Fibroblast of lung (primary cell): ENCODE data around the gene HLA-DQA2. TPM values are rescaled to one million over a fixed set of nuclear protein-coding genes. Genes with fewer than 3 reads are reported as not detected.
"Not testable (repeated sequence)": the region's sequence is repeated elsewhere in the genome, so short reads cannot be mapped to it uniquely, and the experiment has no call there.

ENCODE experiments used
- DNase-seq, 2 donors: peaks; one replicate each; pipeline versions ENCODE4 v3.0.0 to v3.0.0-alpha.2; 2010; ENCODE audit warnings: low read depth in 2 of 2
- H2AFZ ChIP-seq: 2 replicates; pipeline ENCODE4 v1.5.1; 2012; ENCODE audit warnings: low read length, control low read depth, inconsistent platforms
- H3K27ac ChIP-seq: 2 replicates; pipeline ENCODE4 v1.5.1; 2011; ENCODE audit warnings: low read length, control low read depth; ENCODE audit not compliant: insufficient read depth
- H3K27me3 ChIP-seq: 2 replicates; pipeline ENCODE4 v1.5.1; 2011; ENCODE audit warnings: mild to moderate bottlenecking, low read length; ENCODE audit not compliant: control insufficient read depth, insufficient read depth
- H3K36me3 ChIP-seq: 2 replicates; pipeline ENCODE4 v1.5.1; 2011; ENCODE audit warnings: low read length; ENCODE audit not compliant: control insufficient read depth, insufficient read depth
- H3K4me1 ChIP-seq: 2 replicates; pipeline ENCODE4 v1.5.1; 2011; ENCODE audit warnings: low read length; ENCODE audit not compliant: control insufficient read depth, insufficient read depth; ENCODE audit errors: extremely low read depth
- H3K4me2 ChIP-seq: 2 replicates; pipeline ENCODE4 v1.5.1; 2011; ENCODE audit warnings: low read length, control low read depth; ENCODE audit not compliant: insufficient read depth; ENCODE audit errors: extremely low read depth
- H3K4me3 ChIP-seq, 4 experiments: fragments of 200-600 bp in 1 of 4; sonication (generic) in 1 of 4; replicated peaks in 1 of 4; 2 replicates each; pipeline ENCODE4 v1.5.1; 2011 to 2016; ENCODE audit warnings: low read length in 4 of 4, low read depth in 3 of 4, mild to moderate bottlenecking in 3 of 4, control low read depth in 2 of 4, inconsistent platforms in 1 of 4, mixed read lengths in 1 of 4; ENCODE audit not compliant: insufficient read depth in 1 of 4; ENCODE audit errors: control extremely low read depth in 1 of 4
- H3K79me2 ChIP-seq: 2 replicates; pipeline ENCODE4 v1.5.1; 2012; ENCODE audit warnings: mild to moderate bottlenecking, low read length, inconsistent platforms; ENCODE audit not compliant: control insufficient read depth, insufficient read depth
- H3K9ac ChIP-seq: 2 replicates; pipeline ENCODE4 v1.5.1; 2011; ENCODE audit warnings: mild to moderate bottlenecking, low read length, control low read depth; ENCODE audit not compliant: insufficient read depth
- H3K9me3 ChIP-seq: 2 replicates; pipeline ENCODE4 v1.5.1; 2012; ENCODE audit warnings: low read depth, low read length; ENCODE audit not compliant: control insufficient read depth, insufficient read depth
- H4K20me1 ChIP-seq: 2 replicates; pipeline ENCODE4 v1.5.1; 2011; ENCODE audit warnings: low read length; ENCODE audit not compliant: control insufficient read depth, insufficient read depth; ENCODE audit errors: extremely low read depth
- EZH2 ChIP-seq: IDR thresholded peaks from 2 replicates; pipeline ENCODE4 v1.5.1; 2012; ENCODE audit warnings: low read length, control low read depth, mild to moderate bottlenecking; ENCODE audit errors: missing control alignments
- polyA plus RNA-seq, 2 donors: library from polyadenylated mRNA; depleted of rRNA in 1 of 2; stranded (reverse) in 1 of 2; unstranded in 1 of 2; fragments of >200 nt; gene quantifications; 2 replicates each; pipeline ENCODE4 v1.2.1, GENCODE V29; 2011 to 2012; ENCODE audit warnings: missing spikeins in 1 of 2
- total RNA-seq: library from RNA; depleted of rRNA; stranded (reverse); fragments of >200 nt; gene quantifications from 2 replicates; pipeline ENCODE4 v1.2.1, GENCODE V29; 2014
- TF ChIP-seq, protein P1 (sequence below), 2 donors: IDR thresholded peaks in 1 of 2; conservative IDR thresholded peaks in 1 of 2; 1 replicate in 1 of 2; 2 replicates in 1 of 2; pipeline ENCODE4 v1.5.1; 2011 to 2012; ENCODE audit warnings: low read length in 2 of 2, control low read depth in 1 of 2, inconsistent platforms in 1 of 2, low read depth in 1 of 2, mild to moderate bottlenecking in 1 of 2

The HLA-DQA2 gene
- total and polyA plus RNA-seq, 2 donors (not counting 1 experiment from before 2014, with no cell fraction given) = not detected

- Histone ChIP-seq H3K9ac (no peak overlapping the region), H3K4me3 (no peak overlapping the region), H3K4me2 (no peak overlapping the region), H3K4me1 (no peaks in the 10 kb centered on the region), H2AFZ (no peak overlapping the region), H3K79me2 (no peaks in the 10 kb centered on the region), H3K27me3 (no peaks in the 10 kb centered on the region), H3K36me3 (no peaks in the 10 kb centered on the region), H4K20me1 (no peaks in the 10 kb centered on the region), H3K9me3 (no peaks in the 10 kb centered on the region), H3K27ac (no peak overlapping the region)
- DNase-seq = peak; percentile 47 to 75
- no peak for TF ChIP-seq EZH2
- TF ChIP-seq, protein P1, sequence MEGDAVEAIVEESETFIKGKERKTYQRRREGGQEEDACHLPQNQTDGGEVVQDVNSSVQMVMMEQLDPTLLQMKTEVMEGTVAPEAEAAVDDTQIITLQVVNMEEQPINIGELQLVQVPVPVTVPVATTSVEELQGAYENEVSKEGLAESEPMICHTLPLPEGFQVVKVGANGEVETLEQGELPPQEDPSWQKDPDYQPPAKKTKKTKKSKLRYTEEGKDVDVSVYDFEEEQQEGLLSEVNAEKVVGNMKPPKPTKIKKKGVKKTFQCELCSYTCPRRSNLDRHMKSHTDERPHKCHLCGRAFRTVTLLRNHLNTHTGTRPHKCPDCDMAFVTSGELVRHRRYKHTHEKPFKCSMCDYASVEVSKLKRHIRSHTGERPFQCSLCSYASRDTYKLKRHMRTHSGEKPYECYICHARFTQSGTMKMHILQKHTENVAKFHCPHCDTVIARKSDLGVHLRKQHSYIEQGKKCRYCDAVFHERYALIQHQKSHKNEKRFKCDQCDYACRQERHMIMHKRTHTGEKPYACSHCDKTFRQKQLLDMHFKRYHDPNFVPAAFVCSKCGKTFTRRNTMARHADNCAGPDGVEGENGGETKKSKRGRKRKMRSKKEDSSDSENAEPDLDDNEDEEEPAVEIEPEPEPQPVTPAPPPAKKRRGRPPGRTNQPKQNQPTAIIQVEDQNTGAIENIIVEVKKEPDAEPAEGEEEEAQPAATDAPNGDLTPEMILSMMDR (conservative IDR thresholded peaks at IDR 0.05 in 1 of 2, IDR thresholded peaks at IDR 0.05 in 1 of 2; ENCODE audit: low read depth in 1 of 2, low read length in 2 of 2) = peak; percentile 64 to 76
Measured at GRCh38 chr6:32700391-32701040, 40.7 kb upstream of the HLA-DQA2 start.

DNA sequence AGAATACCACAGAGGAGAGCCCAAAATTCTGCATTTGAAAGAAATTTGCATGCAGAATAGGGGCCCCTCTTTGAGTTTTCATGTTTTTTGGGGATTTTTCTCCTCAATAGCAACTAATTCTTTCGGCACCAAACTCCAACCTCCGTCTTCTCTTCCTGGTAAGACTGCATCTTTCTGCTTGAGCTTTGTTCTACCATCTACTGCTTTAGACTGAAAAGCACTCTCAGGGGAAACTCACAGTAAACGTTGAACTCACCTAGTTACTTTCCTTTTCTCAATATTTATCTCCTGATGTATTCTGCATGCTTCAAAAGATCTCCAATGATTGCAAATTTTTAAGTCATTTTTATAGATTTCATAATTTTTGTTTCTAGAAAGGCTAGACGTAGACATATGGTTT lies 37.8 kb upstream of the HLA-DQA2 start:
- Histone ChIP-seq H3K4me2 (no peak overlapping the region), H3K36me3 (no peaks in the 10 kb centered on the region), H3K79me2 (no peaks in the 10 kb centered on the region), H3K4me3 (no peak overlapping the region), H3K9ac (no peak overlapping the region), H3K27ac (no peak overlapping the region), H3K9me3 (no peaks in the 10 kb centered on the region), H2AFZ (no peak overlapping the region), H3K4me1 (no peaks in the 10 kb centered on the region), H4K20me1 (no peaks in the 10 kb centered on the region), H3K27me3 (no peaks in the 10 kb centered on the region)
- no peak for DNase-seq
- TF ChIP-seq EZH2 = no peak
- TF ChIP-seq, protein P1 (conservative IDR thresholded peaks at IDR 0.05 in 1 of 2, IDR thresholded peaks at IDR 0.05 in 1 of 2; ENCODE audit: low read depth in 1 of 2, low read length in 2 of 2) = no peak

- H3K27me3 ChIP-seq, H3K36me3 ChIP-seq, H3K9ac ChIP-seq, H3K4me1 ChIP-seq, H3K9me3 ChIP-seq, DNase-seq, H4K20me1 ChIP-seq, H2AFZ ChIP-seq, H3K79me2 ChIP-seq, H3K4me3 ChIP-seq, H3K27ac ChIP-seq, H3K4me2 ChIP-seq: not testable (repeated sequence)
Measured at GRCh38 chr6:32705164-32705563, 36.0 kb upstream of the HLA-DQA2 start.
